Measurements from ENCODE around the gene ADAM12.

Gene ADAM12

DNA sequence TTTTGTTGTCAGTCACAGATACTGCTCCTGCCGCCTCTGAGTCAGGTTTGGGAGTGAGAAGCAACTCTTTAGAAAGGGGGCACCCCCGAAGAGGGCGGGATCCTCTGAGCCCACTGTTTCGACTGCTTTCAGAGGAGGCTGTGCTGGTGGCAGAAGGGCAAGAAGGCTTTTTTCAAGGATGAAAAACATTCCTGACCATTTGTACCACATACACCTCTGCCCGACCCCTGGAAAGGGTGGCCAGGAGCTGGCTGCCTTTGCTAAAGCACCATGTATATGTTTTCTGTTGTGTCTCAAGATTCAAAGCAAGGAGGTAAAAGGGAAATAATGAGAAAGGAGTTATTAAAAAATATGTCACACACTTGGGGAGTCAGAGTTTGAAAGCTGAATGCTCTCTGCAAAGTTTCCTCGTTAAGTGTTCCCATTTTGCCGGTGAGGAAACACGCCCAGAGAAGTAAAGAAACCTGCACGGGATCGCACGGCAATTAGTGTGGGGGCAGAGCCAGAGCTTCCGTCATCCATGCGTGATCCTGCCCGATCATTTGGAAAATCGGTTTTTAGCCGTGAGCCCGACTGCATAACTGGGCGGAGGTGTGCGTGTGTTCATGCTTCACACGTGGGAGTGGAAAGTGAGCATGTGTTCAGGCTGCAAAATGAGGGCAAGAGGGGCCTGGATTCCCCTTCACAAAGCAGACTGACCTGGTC, 163.2 kb downstream of the ADAM12 start:
- no peak overlapping the region for H2AFZ ChIP-seq (ENCODE audit: low read length, unreplicated experiment)

GRCh38 chr10:126223512-126224067, 164.7 kb downstream of the ADAM12 start:
- Histone ChIP-seq H3K4me3 (ENCODE audit: low read depth, low read length) (no peak overlapping the region), H3K79me2 (ENCODE audit: control insufficient read depth, insufficient read depth, low read length, unreplicated experiment) (peaks cover 10% of the 10 kb centered on the region), H3K27ac (ENCODE audit: low read depth, low read length) (peak overlapping the region; percentile 74), H3K27me3 (ENCODE audit: insufficient read depth, low read length) (no peaks in the 10 kb centered on the region), H3K36me3 (ENCODE audit: insufficient read depth, low read length) (no peaks in the 10 kb centered on the region), H2AFZ (ENCODE audit: low read length, unreplicated experiment) (no peak overlapping the region), H3K4me1 (ENCODE audit: control insufficient read depth, insufficient read depth, low read length, unreplicated experiment) (peaks cover 35% of the 10 kb centered on the region)

More for the DNA sequence above, 163.2 kb downstream of the ADAM12 start:
- Histone ChIP-seq H3K27me3 (ENCODE audit: insufficient read depth, low read length) (no peaks in the 10 kb centered on the region), H3K4me3 (ENCODE audit: low read depth, low read length) (no peak overlapping the region), H3K27ac (ENCODE audit: low read depth, low read length) (no peak overlapping the region), H3K79me2 (ENCODE audit: control insufficient read depth, insufficient read depth, low read length, unreplicated experiment) (peaks cover 16% of the 10 kb centered on the region), H3K4me1 (ENCODE audit: control insufficient read depth, insufficient read depth, low read length, unreplicated experiment) (peaks cover 48% of the 10 kb centered on the region), H3K36me3 (ENCODE audit: insufficient read depth, low read length) (no peaks in the 10 kb centered on the region)

DNA sequence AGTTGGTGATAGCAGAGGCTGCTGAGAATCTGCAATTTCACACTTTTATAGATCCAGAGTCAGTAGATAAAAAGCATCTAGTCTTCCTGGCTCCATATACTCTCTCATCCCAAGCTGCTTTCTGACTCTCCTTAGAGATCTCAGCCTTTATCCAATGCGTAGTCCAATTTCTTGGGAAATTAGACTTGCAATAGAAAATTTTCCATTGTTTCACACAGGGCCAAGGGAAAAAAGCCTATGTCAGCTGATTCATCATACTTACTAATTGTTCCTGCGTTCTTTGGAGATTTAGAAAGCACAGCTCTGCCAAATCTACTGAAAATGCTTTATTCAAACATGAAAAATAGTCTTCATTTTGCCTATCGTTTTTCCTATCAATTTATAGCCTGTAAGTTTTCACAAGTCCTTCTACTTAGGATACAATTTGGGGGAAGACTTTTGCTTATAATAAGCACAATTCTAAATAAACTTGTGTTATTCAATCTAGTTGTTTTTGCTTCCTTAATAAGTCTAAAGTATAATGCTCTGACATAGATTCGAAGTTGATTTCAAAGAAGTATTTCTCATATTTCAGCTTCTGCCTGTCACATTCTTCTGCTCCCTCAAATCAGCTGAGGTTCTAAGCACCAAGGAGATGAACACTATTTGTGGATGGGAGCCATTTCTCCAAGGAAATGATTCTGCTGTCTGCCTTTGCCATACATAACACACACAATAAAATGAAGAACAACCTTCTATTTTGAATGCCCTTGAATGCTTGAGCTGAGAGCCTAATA, 165.4 kb downstream of the ADAM12 start:
- H3K36me3 ChIP-seq (ENCODE audit: insufficient read depth, low read length): no peaks in the 10 kb centered on the region
- no peaks in the 10 kb centered on the region for H3K27me3 ChIP-seq (ENCODE audit: insufficient read depth, low read length)
- H3K4me3 ChIP-seq (ENCODE audit: low read depth, low read length): peak overlapping the region; percentile 15; the same call in 1 of the 2 replicates
- peaks cover 10% of the 10 kb centered on the region for H3K79me2 ChIP-seq (ENCODE audit: control insufficient read depth, insufficient read depth, low read length, unreplicated experiment)
- peak overlapping the region; percentile 74 for H3K27ac ChIP-seq (ENCODE audit: low read depth, low read length)
- no peak overlapping the region for H2AFZ ChIP-seq (ENCODE audit: low read length, unreplicated experiment)
- H3K4me1 ChIP-seq (ENCODE audit: control insufficient read depth, insufficient read depth, low read length, unreplicated experiment): peaks cover 29% of the 10 kb centered on the region

DNA sequence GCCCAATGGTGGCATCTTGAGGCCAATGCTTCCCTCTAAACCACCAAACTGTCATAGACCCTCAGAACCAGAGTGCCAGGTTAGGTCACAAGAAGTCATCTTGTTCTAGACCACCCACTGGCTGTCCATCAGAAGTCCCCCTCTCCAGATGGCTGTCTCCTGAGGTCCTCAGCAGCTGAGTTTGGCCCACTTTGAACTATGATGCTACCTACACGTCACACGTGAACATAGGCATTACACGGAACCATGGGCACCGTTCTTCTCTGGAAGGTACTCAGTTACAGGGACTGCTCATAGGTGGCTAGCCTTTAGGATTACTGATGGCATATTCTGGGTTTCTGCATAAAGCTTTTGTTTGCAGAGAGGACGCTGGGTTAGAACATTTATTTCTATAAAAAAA, 166.4 kb downstream of the ADAM12 start:
- Histone ChIP-seq H3K4me3 (ENCODE audit: low read depth, low read length) (no peak overlapping the region), H2AFZ (ENCODE audit: low read length, unreplicated experiment) (no peak overlapping the region), H3K36me3 (ENCODE audit: insufficient read depth, low read length) (no peaks in the 10 kb centered on the region), H3K79me2 (ENCODE audit: control insufficient read depth, insufficient read depth, low read length, unreplicated experiment) (peaks cover 4% of the 10 kb centered on the region), H3K27me3 (ENCODE audit: insufficient read depth, low read length) (no peaks in the 10 kb centered on the region), H3K27ac (ENCODE audit: low read depth, low read length) (no peak overlapping the region), H3K4me1 (ENCODE audit: control insufficient read depth, insufficient read depth, low read length, unreplicated experiment) (peaks cover 22% of the 10 kb centered on the region)

GRCh38 chr10:126218778-126219649, 169.3 kb downstream of the ADAM12 start:
- H3K27ac ChIP-seq (ENCODE audit: low read depth, low read length): no peak overlapping the region
- H3K4me3 ChIP-seq (ENCODE audit: low read depth, low read length): no peak overlapping the region
- no peaks in the 10 kb centered on the region for H3K36me3 ChIP-seq (ENCODE audit: insufficient read depth, low read length)
- peaks cover 9% of the 10 kb centered on the region for H3K79me2 ChIP-seq (ENCODE audit: control insufficient read depth, insufficient read depth, low read length, unreplicated experiment)
- H2AFZ ChIP-seq (ENCODE audit: low read length, unreplicated experiment): no peak overlapping the region
- H3K27me3 ChIP-seq (ENCODE audit: insufficient read depth, low read length): no peaks in the 10 kb centered on the region
- peaks cover 36% of the 10 kb centered on the region for H3K4me1 ChIP-seq (ENCODE audit: control insufficient read depth, insufficient read depth, low read length, unreplicated experiment)

GRCh38 chr10:126218174-126218573, 170.1 kb downstream of the ADAM12 start:
- Histone ChIP-seq H3K4me3 (ENCODE audit: low read depth, low read length) (no peak overlapping the region), H2AFZ (ENCODE audit: low read length, unreplicated experiment) (no peak overlapping the region), H3K79me2 (ENCODE audit: control insufficient read depth, insufficient read depth, low read length, unreplicated experiment) (peaks cover 10% of the 10 kb centered on the region), H3K27ac (ENCODE audit: low read depth, low read length) (no peak overlapping the region), H3K4me1 (ENCODE audit: control insufficient read depth, insufficient read depth, low read length, unreplicated experiment) (peaks cover 28% of the 10 kb centered on the region), H3K36me3 (ENCODE audit: insufficient read depth, low read length) (no peaks in the 10 kb centered on the region), H3K27me3 (ENCODE audit: insufficient read depth, low read length) (no peaks in the 10 kb centered on the region)

GRCh38 chr10:126216632-126216961, 171.7 kb downstream of the ADAM12 start:
- H3K27me3 ChIP-seq (ENCODE audit: insufficient read depth, low read length): no peaks in the 10 kb centered on the region
- H3K4me1 ChIP-seq (ENCODE audit: control insufficient read depth, insufficient read depth, low read length, unreplicated experiment): peaks cover 21% of the 10 kb centered on the region
- peak overlapping the region; percentile 58 for H3K27ac ChIP-seq (ENCODE audit: low read depth, low read length)
- peak overlapping the region; percentile 3 for H2AFZ ChIP-seq (ENCODE audit: low read length, unreplicated experiment)
- H3K4me3 ChIP-seq (ENCODE audit: low read depth, low read length): peak overlapping the region; percentile 35; the same call in 1 of the 2 replicates
- no peaks in the 10 kb centered on the region for H3K36me3 ChIP-seq (ENCODE audit: insufficient read depth, low read length)
- H3K79me2 ChIP-seq (ENCODE audit: control insufficient read depth, insufficient read depth, low read length, unreplicated experiment): peaks cover 10% of the 10 kb centered on the region

- peak overlapping the region; percentile 35 for H3K4me3 ChIP-seq (ENCODE audit: low read depth, low read length)
- no peaks in the 10 kb centered on the region for H3K36me3 ChIP-seq (ENCODE audit: insufficient read depth, low read length)
- H3K27ac ChIP-seq (ENCODE audit: low read depth, low read length): peak overlapping the region; percentile 58
- H3K79me2 ChIP-seq (ENCODE audit: control insufficient read depth, insufficient read depth, low read length, unreplicated experiment): peaks cover 10% of the 10 kb centered on the region
- no peaks in the 10 kb centered on the region for H3K27me3 ChIP-seq (ENCODE audit: insufficient read depth, low read length)
- H2AFZ ChIP-seq (ENCODE audit: low read length, unreplicated experiment): peak overlapping the region; percentile 3
- peaks cover 21% of the 10 kb centered on the region for H3K4me1 ChIP-seq (ENCODE audit: control insufficient read depth, insufficient read depth, low read length, unreplicated experiment)
These were observed 172.3 kb downstream of the ADAM12 start for GRCh38 chr10:126215746-126216631.

DNA sequence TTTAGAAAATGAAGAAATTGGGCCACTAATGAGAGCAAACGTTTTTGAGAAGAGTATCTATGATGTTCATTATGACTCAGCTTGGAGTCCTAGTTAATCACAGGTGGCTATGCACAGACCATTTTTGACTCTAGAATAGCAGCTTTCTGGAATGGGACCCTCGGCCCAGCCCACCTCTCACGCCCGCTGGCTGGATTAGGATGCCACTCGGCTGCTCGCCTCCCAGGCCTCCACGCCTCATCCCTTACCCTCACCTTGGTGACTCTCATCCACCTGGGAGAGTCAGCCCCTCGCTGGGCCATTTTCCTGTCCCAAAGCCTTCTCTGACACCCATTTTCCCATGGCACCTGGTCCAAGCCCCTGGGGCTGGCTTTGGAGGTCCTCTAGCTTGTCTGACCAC, 173.6 kb downstream of the ADAM12 start:
- Histone ChIP-seq H3K4me3 (ENCODE audit: low read depth, low read length) (no peak overlapping the region), H3K36me3 (ENCODE audit: insufficient read depth, low read length) (no peaks in the 10 kb centered on the region), H2AFZ (ENCODE audit: low read length, unreplicated experiment) (no peak overlapping the region), H3K27ac (ENCODE audit: low read depth, low read length) (no peak overlapping the region), H3K27me3 (ENCODE audit: insufficient read depth, low read length) (no peaks in the 10 kb centered on the region), H3K79me2 (ENCODE audit: control insufficient read depth, insufficient read depth, low read length, unreplicated experiment) (peaks cover 10% of the 10 kb centered on the region), H3K4me1 (ENCODE audit: control insufficient read depth, insufficient read depth, low read length, unreplicated experiment) (peaks cover 28% of the 10 kb centered on the region)
